Panc1 (cell line): ENCODE data around the gene MSANTD7. TPM values are rescaled to one million over a fixed set of nuclear protein-coding genes. Genes with fewer than 3 reads are reported as not detected.

Experiments
- ATAC-seq: fragments of 200-7000 bp; cut with Tn5 transposase; 2 replicates; pipeline ENCODE4 v1.9.1; 2020; ENCODE audit warnings: mild to moderate bottlenecking, moderate library complexity
- BruUV-seq: library from RNA; stranded (reverse); fragments of 400-500 nt; replicated peaks from 2 replicates; lab custom pipeline; 2021; lab: Mats Ljungman, UMichigan
- CTCF ChIA-PET: fragments of 300-600 bp; sonication (Branson Sonifier 250); formaldehyde crosslinking; loops from one replicate; lab custom pipeline; 2022; ENCODE audit warnings: antibody characterized with exemption; lab: Charles Lee
- POLR2A ChIA-PET: fragments of 300-600 bp; sonication (Branson Sonifier 250); formaldehyde crosslinking; loops from one replicate; lab custom pipeline; 2022; ENCODE audit warnings: antibody characterized with exemption; lab: Charles Lee
- DNase-seq: peaks from one replicate; pipeline ENCODE4 v3.0.0-alpha.2; 2010; ENCODE audit warnings: low read depth, low spot score
- H3K27ac ChIP-seq: 2 replicates; pipeline ENCODE4 v1.5.1; 2011; ENCODE audit warnings: mild to moderate bottlenecking, low read length, inconsistent platforms
- H3K27me3 ChIP-seq: fragments of 200-500 bp; sonication (Bioruptor generic); 2 replicates; pipeline ENCODE4 v1.6.0; 2014; ENCODE audit warnings: low read length, inconsistent platforms; ENCODE audit not compliant: control insufficient read depth, insufficient read depth
- H3K36me3 ChIP-seq: fragments of 200-500 bp; sonication (Bioruptor generic); 2 replicates; pipeline ENCODE4 v1.5.1; 2014; ENCODE audit warnings: inconsistent platforms, mild to moderate bottlenecking, low read length, moderate library complexity; ENCODE audit not compliant: control insufficient read depth, insufficient read depth
- H3K4me1 ChIP-seq: 2 replicates; pipeline ENCODE4 v1.5.1; 2011; ENCODE audit warnings: inconsistent platforms, mild to moderate bottlenecking, low read length, moderate library complexity; ENCODE audit not compliant: control insufficient read depth, insufficient read depth
- H3K4me3 ChIP-seq, 2 experiments: 2 replicates each; pipeline ENCODE4 v1.5.1; 2011 to 2012; ENCODE audit warnings: low read depth in 2 of 2, low read length in 2 of 2, mild to moderate bottlenecking in 2 of 2, inconsistent platforms in 1 of 2, moderate library complexity in 1 of 2
- H3K9me3 ChIP-seq: fragments of 200-500 bp; sonication (Bioruptor generic); 2 replicates; pipeline ENCODE4 v1.5.1; 2014; ENCODE audit warnings: low read depth, mild to moderate bottlenecking, inconsistent platforms, low read length, moderate library complexity; ENCODE audit not compliant: control insufficient read depth, insufficient read depth
- CTCF ChIP-seq: fragments of 450-650 bp; IDR thresholded peaks from 2 replicates; pipeline ENCODE4 v1.5.1; 2017; ENCODE audit warnings: mild to moderate bottlenecking
- POLR2AphosphoS5 ChIP-seq: IDR thresholded peaks from 2 replicates; pipeline ENCODE4 v1.6.1; 2012; ENCODE audit warnings: mild to moderate bottlenecking, low read depth, low read length, moderate library complexity
- REST ChIP-seq, 2 experiments: IDR thresholded peaks; 2 replicates each; pipeline ENCODE4 v1.6.1; 2011 to 2012; ENCODE audit warnings: low read depth in 2 of 2, control low read depth in 1 of 2, low read length in 1 of 2, mild to moderate bottlenecking in 1 of 2, moderate library complexity in 1 of 2; ENCODE audit not compliant: insufficient read depth in 1 of 2
- SIN3A ChIP-seq: IDR thresholded peaks from 2 replicates; pipeline ENCODE4 v1.6.1; 2012; ENCODE audit warnings: low read depth, mild to moderate bottlenecking, low read length, moderate library complexity, borderline replicate concordance; ENCODE audit not compliant: insufficient read depth
- TCF7L2 ChIP-seq: IDR thresholded peaks from 2 replicates; pipeline ENCODE4 v1.6.1; 2011; ENCODE audit warnings: mild to moderate bottlenecking, low read depth, low read length, inconsistent platforms
- in situ Hi-C: cut with HindIII; loops from 2 replicates; pipeline ENCODE4 v1.10.0; 2016; ENCODE audit warnings: low sequenced_read_pairs, low pct_unique_long_range_greater_than_20kb
- intact Hi-C: fragments of 100-400 bp; cut with micrococcal nuclease; formaldehyde crosslinking; loops from one replicate; pipeline ENCODE4 v1.10.0; 2022; ENCODE audit not compliant: unreplicated experiment
- total RNA-seq: library from RNA; stranded (reverse); gene quantifications from one replicate; pipeline ENCODE4 v1.2.1, GENCODE V29; 2021; ENCODE audit not compliant: unreplicated experiment

The MSANTD7 gene
- total RNA-seq, 1 experiment from 2014 or later = 10.4 TPM

- POLR2A ChIA-PET = no interaction called here
- H3K27ac ChIP-seq = no peak overlapping the region
- ATAC-seq (no peak), DNase-seq (no peak)
- no peaks in the 10 kb centered on the region for H3K4me1 ChIP-seq
- no peak for TF ChIP-seq REST (IDR thresholded peaks at IDR 0.05; ENCODE audit: insufficient read depth in 1 of 2, low read depth in 2 of 2, low read length in 1 of 2)
- TF ChIP-seq CTCF = no peak
- TF ChIP-seq SIN3A = no peak
- no peak for TF ChIP-seq POLR2AphosphoS5
- no peak for TF ChIP-seq TCF7L2
- H3K4me3 ChIP-seq = no peak overlapping the region
- CTCF ChIA-PET = no interaction called here
- H3K27me3 ChIP-seq = no peaks in the 10 kb centered on the region
- BruUV-seq = no TSS peak
- H3K36me3 ChIP-seq = peaks cover 29% of the 10 kb centered on the region
- no peaks in the 10 kb centered on the region for H3K9me3 ChIP-seq
- intact Hi-C loops = no loop called here
- in situ Hi-C loops = no loop called here
These were observed 6.8 kb downstream of the MSANTD7 start for GRCh38 chr10:14844948-14845347.

- ChIA-PET CTCF (no interaction called here), POLR2A (no interaction called here)
- intact Hi-C loops (no loop called here), in situ Hi-C loops (no loop called here)
- H3K27me3 ChIP-seq = no peaks in the 10 kb centered on the region
- no TSS peak for BruUV-seq
- no peaks in the 10 kb centered on the region for H3K4me1 ChIP-seq
- DNase-seq = no peak
- no peak for ATAC-seq
- no peak overlapping the region for H3K4me3 ChIP-seq
- no peak for TF ChIP-seq TCF7L2
- no peak for TF ChIP-seq CTCF
- TF ChIP-seq REST (IDR thresholded peaks at IDR 0.05; ENCODE audit: insufficient read depth in 1 of 2, low read depth in 2 of 2, low read length in 1 of 2) = no peak
- TF ChIP-seq SIN3A = no peak
- no peak for TF ChIP-seq POLR2AphosphoS5
- no peak overlapping the region for H3K27ac ChIP-seq
- peaks cover 2% of the 10 kb centered on the region; the same call in 1 of the 2 replicates for H3K36me3 ChIP-seq
- no peaks in the 10 kb centered on the region for H3K9me3 ChIP-seq
These were observed 14.1 kb downstream of the MSANTD7 start for GRCh38 chr10:14852236-14852635.
